GM21423 (cell line): ENCODE measurements around the gene PNKP.

Experiments
- ATAC-seq: cut with Tn5 transposase; IDR thresholded peaks from one replicate; pipeline ENCODE4 v1.9.1; 2021; ENCODE audit warnings: mild to moderate bottlenecking, moderate library complexity; ENCODE audit not compliant: unreplicated experiment

Gene PNKP

DNA sequence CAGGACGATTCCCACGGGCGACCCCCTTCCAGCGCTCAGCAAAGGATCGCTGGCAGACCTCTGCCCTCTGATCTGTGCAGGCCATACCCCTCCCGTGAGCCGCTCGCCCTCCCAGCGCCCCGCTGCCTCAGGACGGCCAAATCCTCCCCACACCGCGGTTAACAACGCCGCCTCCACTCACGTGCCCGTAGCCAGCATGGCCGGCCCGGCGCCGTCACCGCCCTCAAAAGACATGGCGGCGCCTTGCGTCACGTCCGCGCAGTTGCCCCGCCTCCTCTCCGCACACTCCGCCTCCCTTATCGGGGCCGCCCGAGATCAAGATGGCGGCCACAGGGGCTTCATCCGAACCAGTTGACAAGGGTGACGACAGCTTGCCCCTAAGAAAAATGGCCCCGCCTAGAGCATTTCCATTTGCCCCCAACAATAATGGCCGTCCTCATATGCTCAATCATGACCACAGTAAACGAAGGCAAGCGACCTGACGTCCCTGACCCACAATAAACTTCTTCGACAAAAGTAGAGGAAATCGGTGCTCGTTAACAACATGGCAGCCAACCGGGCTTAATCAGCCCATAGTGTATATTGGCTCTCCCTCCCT, 9.1 kb upstream of the PNKP start:
- ATAC-seq, result peak; percentile 55

- ATAC-seq, result no peak
These were observed 8.6 kb upstream of the PNKP start for GRCh38 chr19:49875857-49876421.

GRCh38 chr19:49875177-49875576, 7.8 kb upstream of the PNKP start:
- no peak for ATAC-seq

DNA sequence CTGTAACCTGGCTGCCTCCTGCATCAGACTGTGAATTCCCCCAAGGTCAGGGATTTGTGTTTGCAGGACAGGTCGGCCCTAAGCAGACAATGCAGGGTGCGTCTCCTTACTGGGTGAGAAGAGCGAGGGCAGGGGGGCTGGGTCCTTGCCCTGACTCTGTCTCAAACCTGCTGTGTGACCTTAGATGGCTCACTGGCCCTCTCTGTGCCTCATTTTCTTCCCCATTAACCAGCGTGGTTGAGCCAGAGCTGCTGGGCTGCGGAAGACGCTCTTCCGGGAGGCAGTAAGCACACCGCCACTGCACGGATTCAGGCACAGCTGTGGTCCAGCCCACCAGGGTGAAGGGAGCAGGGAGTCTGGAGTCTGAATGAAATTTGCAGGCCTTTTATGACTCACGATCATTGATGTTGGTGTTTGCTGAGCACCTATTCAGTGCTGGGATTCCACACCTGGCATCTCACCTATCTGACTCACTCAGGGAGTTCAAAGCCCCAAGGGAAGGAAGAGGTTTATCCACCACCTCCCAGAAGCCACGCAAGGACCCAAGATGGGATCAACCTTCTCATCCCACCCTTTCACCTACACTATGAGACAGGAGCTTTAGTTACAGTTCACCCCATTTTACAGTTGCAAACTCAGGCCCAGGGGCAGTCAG, 7.3 kb upstream of the PNKP start:
- no peak for ATAC-seq

DNA sequence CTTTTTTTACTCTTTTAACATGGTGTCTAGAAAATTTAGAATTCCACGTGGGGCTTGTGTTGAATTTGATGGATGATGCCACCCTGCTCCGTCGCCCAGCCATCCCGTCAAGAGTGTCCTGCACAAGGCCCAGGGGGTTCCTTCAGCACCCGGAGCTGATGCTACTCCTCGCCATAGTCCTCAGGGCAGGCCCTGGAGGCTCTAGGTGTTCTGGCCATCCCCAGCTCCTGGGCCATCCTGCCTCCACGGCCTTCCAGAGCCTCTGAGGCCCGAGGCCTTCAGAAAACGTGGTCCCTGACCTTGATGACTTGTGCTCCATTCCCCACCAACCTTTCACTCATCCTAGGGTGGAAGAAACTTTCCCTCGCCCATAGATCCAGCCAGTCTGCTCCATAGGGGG, 6.5 kb upstream of the PNKP start:
- no peak for ATAC-seq

DNA sequence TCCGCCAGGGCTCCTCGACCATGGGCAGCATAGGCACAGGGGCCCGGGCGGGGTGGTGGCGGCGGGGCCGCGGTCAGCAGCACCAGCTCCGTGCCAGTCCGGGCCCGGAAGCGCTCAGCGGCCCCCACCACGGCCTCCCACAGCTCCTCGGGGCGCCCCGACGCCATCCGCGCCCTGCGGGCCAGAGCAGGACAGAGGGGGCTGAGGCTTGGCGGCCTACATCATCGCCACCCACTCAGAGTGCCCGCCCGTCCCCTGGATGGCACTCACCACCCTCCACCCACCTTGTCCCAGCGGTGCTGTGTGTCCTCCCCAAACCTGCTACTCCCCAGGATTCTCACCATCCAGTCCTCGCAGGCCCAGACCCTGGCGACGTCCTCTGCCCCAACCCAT, 5.7 kb upstream of the PNKP start:
- ATAC-seq, result no peak

DNA sequence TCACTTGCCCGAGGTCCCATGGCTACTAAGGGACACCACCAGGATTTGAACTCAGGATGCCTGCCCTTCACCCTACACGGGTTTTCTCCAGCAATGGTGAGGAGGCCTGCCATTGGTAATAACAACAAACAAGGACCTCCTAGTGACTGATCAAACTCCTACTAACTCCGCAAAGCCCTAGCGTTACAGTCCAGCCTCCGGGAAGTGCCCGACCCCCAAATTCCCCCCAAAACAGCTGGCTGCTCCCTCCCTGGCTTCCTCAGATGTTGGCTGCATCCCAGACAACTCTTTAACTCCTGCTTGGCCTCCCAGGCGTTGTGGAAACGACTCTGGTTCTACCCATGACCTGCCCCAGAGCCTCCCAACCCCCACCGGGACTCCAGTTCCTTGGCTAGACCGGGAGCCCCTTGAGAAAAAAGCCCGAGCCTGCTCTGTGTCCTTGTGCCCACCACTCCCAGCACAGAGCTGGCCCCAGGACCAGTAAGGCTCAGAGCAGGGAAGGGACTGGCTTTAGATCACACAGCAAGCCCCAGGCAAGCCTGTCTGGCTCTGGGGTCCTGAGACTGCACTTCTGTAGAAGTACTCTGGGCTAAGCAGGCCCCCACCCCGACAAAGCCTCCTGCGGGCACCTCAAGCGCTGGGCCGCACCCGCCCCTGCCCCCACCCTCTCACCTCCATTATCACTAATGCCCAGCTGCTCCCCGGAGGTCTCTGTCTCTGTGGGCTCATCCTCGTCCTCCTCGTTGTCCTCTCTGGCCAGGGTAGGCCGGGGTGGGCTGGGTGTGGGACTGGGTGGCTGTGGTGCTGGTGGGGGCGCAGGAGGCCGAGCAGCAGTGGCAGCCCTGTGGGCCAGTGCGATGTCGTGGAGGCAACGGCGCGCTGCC, 5.1 kb upstream of the PNKP start:
- ATAC-seq, result no peak

GRCh38 chr19:49871349-49871985, 4.1 kb upstream of the PNKP start:
- no peak for ATAC-seq

GRCh38 chr19:49870309-49870901, 3.0 kb upstream of the PNKP start:
- ATAC-seq, result no peak

GRCh38 chr19:49869484-49870308, 2.3 kb upstream of the PNKP start:
- peak; percentile 65 for ATAC-seq

- peak; percentile 2 for ATAC-seq
These were observed 1.7 kb upstream of the PNKP start for GRCh38 chr19:49869009-49869483.

GRCh38 chr19:49864890-49865289, 2.5 kb downstream of the PNKP start:
- no peak for ATAC-seq

- no peak for ATAC-seq
These were observed 3.4 kb downstream of the PNKP start for GRCh38 chr19:49863935-49864320.

DNA sequence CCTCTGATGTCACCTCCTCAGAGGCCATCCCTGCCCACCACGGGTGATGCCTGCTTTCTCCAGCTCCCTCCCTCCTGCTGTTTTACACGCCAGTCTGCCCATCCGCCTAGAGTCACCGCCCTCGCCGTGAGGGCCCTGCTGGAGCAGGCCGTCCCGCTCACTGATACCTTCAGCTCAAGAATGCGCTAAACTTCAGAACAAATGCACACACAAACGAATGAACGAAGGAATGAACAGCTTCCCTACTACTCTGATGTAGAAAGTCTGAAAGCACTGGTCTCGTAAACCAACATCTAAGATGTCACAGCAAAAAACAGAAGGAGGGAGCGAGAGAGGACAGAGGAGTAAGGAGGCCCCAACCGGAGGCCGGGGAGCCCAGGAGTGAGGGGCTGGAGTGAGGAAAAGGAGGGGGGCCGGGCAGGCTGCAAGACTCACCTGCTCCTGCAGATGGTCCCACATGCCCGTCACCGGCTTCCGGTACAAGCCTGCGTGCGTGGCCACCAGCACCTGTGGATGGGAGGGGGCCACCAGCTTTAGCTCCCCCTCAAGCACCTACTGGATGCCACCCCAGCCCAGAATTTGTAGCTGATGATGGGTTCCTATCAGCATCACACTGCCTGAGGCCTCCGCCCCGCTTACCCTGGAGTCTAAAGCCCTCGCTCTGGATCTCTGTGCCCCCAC, 4.0 kb downstream of the PNKP start:
- no peak for ATAC-seq

- no peak for ATAC-seq
These were observed 4.8 kb downstream of the PNKP start for GRCh38 chr19:49862391-49863253.

DNA sequence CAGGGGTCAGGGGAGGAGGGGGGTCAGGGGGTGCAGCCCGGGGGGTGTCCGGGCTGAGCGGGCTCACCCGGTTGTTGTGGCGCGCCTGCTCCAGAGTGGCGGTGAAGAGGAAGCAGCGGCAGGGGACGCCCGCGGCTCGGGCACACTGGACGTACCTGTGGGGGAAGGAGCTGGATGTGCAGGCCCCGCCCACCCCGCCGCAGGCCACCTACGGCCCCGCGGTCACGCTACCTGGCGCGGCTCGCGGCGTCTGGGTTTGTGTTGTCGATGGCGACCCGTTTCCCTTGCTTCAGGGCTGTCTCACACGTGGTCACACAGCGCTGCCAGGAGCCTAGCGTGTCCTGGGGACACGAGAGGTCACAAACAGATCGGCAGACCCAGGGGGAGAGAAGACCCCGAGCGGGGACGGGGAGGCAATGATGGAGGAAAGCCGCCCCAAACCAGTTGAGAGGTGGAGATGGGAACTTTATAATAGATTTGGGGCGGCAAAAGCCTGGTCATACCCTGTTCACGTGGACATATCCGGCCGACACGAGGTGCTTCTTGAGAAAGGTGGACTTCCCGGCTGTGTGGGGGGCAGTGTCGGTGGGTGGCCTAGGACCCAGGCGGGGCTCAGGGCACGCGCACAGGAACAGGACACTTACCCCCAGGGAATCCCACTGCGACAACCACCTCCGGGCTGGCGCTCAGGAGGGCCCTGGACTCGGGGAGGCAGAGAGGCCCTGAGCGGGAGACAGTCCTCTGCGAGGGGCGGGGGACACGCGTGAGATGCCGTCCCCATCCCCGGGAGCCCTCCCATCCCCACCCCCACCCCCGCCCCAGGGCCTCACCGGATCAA, 5.6 kb downstream of the PNKP start:
- no peak for ATAC-seq

DNA sequence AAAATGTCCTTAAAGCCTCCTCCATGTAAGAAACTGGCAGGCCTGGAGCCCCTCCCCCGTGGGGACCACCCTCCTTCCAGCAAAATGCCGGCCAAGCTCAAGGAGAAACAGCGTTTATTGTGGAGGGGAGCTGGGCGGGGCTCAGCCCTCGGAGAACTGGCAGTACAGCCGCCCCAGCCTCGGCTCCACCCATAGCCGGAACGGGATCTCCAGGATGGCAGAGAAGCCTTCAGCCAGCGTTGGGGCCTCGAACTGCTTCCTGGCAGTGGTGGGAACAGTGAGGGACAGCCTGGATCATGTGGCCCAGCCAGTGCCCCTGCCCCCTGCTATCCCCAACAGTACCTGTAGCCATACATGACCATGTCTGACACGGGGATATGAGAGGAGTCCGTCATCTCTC, 6.3 kb downstream of the PNKP start:
- no peak for ATAC-seq
